DOHH2 (cell line): ENCODE results near the gene FIBCD1.

Source experiments
- CTCF ChIP-seq: fragments of 200-600 bp; sonication (generic); IDR thresholded peaks from one replicate; pipeline ENCODE4 v1.5.1; 2014; ENCODE audit warnings: antibody characterized with exemption, mild to moderate bottlenecking, low read depth, low read length; ENCODE audit not compliant: poor library complexity, severe bottlenecking
- EZH2phosphoT487 ChIP-seq: fragments of 200-600 bp; sonication (generic); IDR thresholded peaks from 2 replicates; pipeline ENCODE4 v1.6.1; 2017; ENCODE audit warnings: borderline replicate concordance, mild to moderate bottlenecking, antibody characterized with exemption, low read length, moderate library complexity, mixed read lengths

GRCh38 chr9:130862747-130863146 is 76.3 kb downstream of the FIBCD1 start:
- no peak for TF ChIP-seq CTCF
- TF ChIP-seq EZH2phosphoT487 = no peak
